Measurements from ENCODE around the gene MAPK12. TPM values are rescaled to one million over a fixed set of nuclear protein-coding genes. Genes with fewer than 3 reads are reported as not detected.

The MAPK12 gene
- total and polyA plus RNA-seq, 2 of the 8 experiments (the other 6 are each of a cell fraction or from before 2014, with no cell fraction given): 17.3 to 20.3 TPM

- no peak for DNase-seq (ENCODE audit: low read depth in 1 of 2, low spot score in 2 of 2)
- Histone ChIP-seq H4K91ac (replicated peaks; ENCODE audit: insufficient read length, low read length) (no peak overlapping the region), H3K4me1 (replicated peaks in 1 of 4; ENCODE audit: control insufficient read depth in 3 of 4, insufficient read depth in 4 of 4, low read length in 3 of 4) (peaks cover 0 to 2% (median 0%) of the 10 kb centered on the region in 4 experiments; a peak in 2 of 7 replicates), H2BK5ac (ENCODE audit: low read depth, low read length) (no peak overlapping the region), H3K9me3 (ENCODE audit: insufficient read depth in 2 of 2, low read depth in 1 of 2, low read length in 1 of 2) (peaks cover 0 to under 1% of the 10 kb centered on the region in 2 experiments; a peak in 1 of 4 replicates), H3K36me3 (ENCODE audit: control insufficient read depth in 2 of 4, insufficient read depth in 4 of 4, low read length in 3 of 4) (peaks cover 23 to 86% (median 37%) of the 10 kb centered on the region in 4 experiments), H4K20me1 (replicated peaks in 1 of 2; ENCODE audit: control insufficient read depth in 1 of 2, insufficient read depth in 2 of 2, low read length in 2 of 2) (peaks cover 0 to 12% of the 10 kb centered on the region in 2 experiments), H2BK20ac (ENCODE audit: low read length) (no peak overlapping the region), H2BK15ac (ENCODE audit: low read length) (no peak overlapping the region), H3K56ac (replicated peaks; ENCODE audit: insufficient read length, low read depth, low read length) (no peak overlapping the region), H2AFZ (ENCODE audit: low read length) (no peak overlapping the region), H3K27me3 (replicated peaks in 1 of 4; ENCODE audit: control insufficient read depth in 3 of 4, extremely low read depth in 1 of 4, insufficient read depth in 3 of 4, low read length in 3 of 4) (no peaks in the 10 kb centered on the region), H3K23me2 (ENCODE audit: low read depth, low read length) (no peaks in the 10 kb centered on the region), H4K8ac (ENCODE audit: extremely low read depth, insufficient read depth, low read length) (peak overlapping the region; percentile 68), H3K9ac (replicated peaks in 1 of 4; ENCODE audit: extremely low read depth in 1 of 4, low read depth in 3 of 4, low read length in 3 of 4) (no peak overlapping the region), H3K4me3 (ENCODE audit: extremely low read depth in 1 of 4, insufficient read depth in 2 of 4, low read depth in 3 of 4, low read length in 4 of 4) (no peak overlapping the region), H4K5ac (ENCODE audit: insufficient read length, low read depth, low read length) (no peak overlapping the region), H3K14ac (ENCODE audit: insufficient read length) (no peak overlapping the region), H3K79me2 (ENCODE audit: control insufficient read depth in 1 of 2, insufficient read depth in 2 of 2, low read length in 2 of 2) (no peaks in the 10 kb centered on the region), H3K4me2 (ENCODE audit: insufficient read depth in 1 of 2, low read depth in 2 of 2, low read length in 2 of 2) (no peak overlapping the region), H3K23ac (ENCODE audit: insufficient read length) (no peak overlapping the region), H3K27ac (ENCODE audit: low read depth, low read length) (peak overlapping the region; percentile 24; the same call in 1 of the 2 replicates), H2AK5ac (ENCODE audit: low read depth, low read length) (no peak overlapping the region), H3K79me1 (ENCODE audit: low read depth, low read length) (no peaks in the 10 kb centered on the region), H3K18ac (ENCODE audit: extremely low read depth, low read length) (no peak overlapping the region), H2BK12ac (ENCODE audit: low read depth, low read length) (no peak overlapping the region), H2BK120ac (replicated peaks; ENCODE audit: low read depth, low read length) (no peak overlapping the region), H3K4ac (replicated peaks; ENCODE audit: insufficient read length, low read depth, low read length) (no peak overlapping the region)
- 91% methylated on average over 37 of the region's 45 CpGs; no CpG with 5 or more reads in 1 of the 2 experiments for WGBS, 2 experiments (ENCODE audit: extremely low coverage in 1 of 2, insufficient coverage in 1 of 2, insufficient read length in 1 of 2, insufficient replicate concordance in 2 of 2, low coverage in 1 of 2, low lambda C conversion rate in 2 of 2, missing lambda C conversion rate in 1 of 2)
- no peak for FAIRE-seq
- ChIA-PET POLR2A (ENCODE audit: partially characterized antibody) (interaction anchor here (1.0 to 1.2 kb wide), 3 partner anchors 8 to 26 kb away, joined by 3 to 6 read pairs (median 4); no protein-coding TSS in a partner anchor), CTCF (ENCODE audit: partially characterized antibody) (interaction anchor here (1.7 to 1.9 kb wide), 2 partner anchors 10 to 58 kb away, joined by 3 to 6 read pairs; no protein-coding TSS in a partner anchor)
- TF ChIP-seq ATF2 (IDR thresholded peaks at IDR 0.05; ENCODE audit: low read length) (no peak), SUZ12 (IDR thresholded peaks at IDR 0.05; ENCODE audit: low read length) (no peak), RBBP5 (IDR thresholded peaks at IDR 0.05; ENCODE audit: borderline replicate concordance, low read depth, low read length) (no peak), KDM5A (IDR thresholded peaks at IDR 0.05; ENCODE audit: low read length) (no peak), JUND (IDR thresholded peaks at IDR 0.05; ENCODE audit: low read length) (peak; percentile 62; the same call in 1 of the 2 replicates), JUN (IDR thresholded peaks at IDR 0.05; ENCODE audit: low read depth, low read length) (peak; percentile 23; the same call in 1 of the 2 replicates), SP2 (IDR thresholded peaks at IDR 0.05; ENCODE audit: low read length) (no peak), SAP30 (IDR thresholded peaks at IDR 0.05; ENCODE audit: insufficient read depth, insufficient replicate concordance, low read length) (no peak), FOSL1 (IDR thresholded peaks at IDR 0.05; ENCODE audit: insufficient read depth, low read depth, low read length) (no peak), BACH1 (IDR thresholded peaks at IDR 0.05; ENCODE audit: low read length) (no peak)
These were observed 21.1 kb upstream of the MAPK12 start for GRCh38 chr22:50282361-50283155.

All from H1 (cell line).